H9 (cell line): ENCODE results near the gene HBZ. TPM values are rescaled to one million over a fixed set of nuclear protein-coding genes. Genes with fewer than 3 reads are reported as not detected.

Experiments used
- DNase-seq: peaks from one replicate; pipeline ENCODE4 v3.0.0-alpha.2; 2017
- H2AFZ ChIP-seq: one replicate; pipeline ENCODE4 v1.6.1; 2013; ENCODE audit warnings: mild to moderate bottlenecking, low read length, control low read depth, moderate library complexity
- H2AK5ac ChIP-seq: 2 replicates; pipeline ENCODE4 v1.6.1; 2013; ENCODE audit warnings: low read length, control low read depth, mixed read lengths; ENCODE audit not compliant: insufficient read length
- H2BK120ac ChIP-seq: one replicate; pipeline ENCODE4 v1.6.1; 2013; ENCODE audit warnings: low read depth, mild to moderate bottlenecking, low read length, control low read depth, inconsistent platforms; ENCODE audit not compliant: poor library complexity, severe bottlenecking
- H2BK12ac ChIP-seq: 2 replicates; pipeline ENCODE4 v1.6.1; 2013; ENCODE audit warnings: low read length, control low read depth, mixed read lengths, low read depth; ENCODE audit not compliant: insufficient read length
- H2BK15ac ChIP-seq: 2 replicates; pipeline ENCODE4 v1.6.1; 2013; ENCODE audit warnings: low read depth, low read length, control low read depth
- H2BK20ac ChIP-seq: one replicate; pipeline ENCODE4 v1.6.1; 2013; ENCODE audit warnings: low read depth, mild to moderate bottlenecking, low read length, control low read depth, inconsistent platforms; ENCODE audit not compliant: poor library complexity, severe bottlenecking
- H2BK5ac ChIP-seq: 2 replicates; pipeline ENCODE4 v1.6.1; 2013; ENCODE audit warnings: low read length, control low read depth, mixed read lengths; ENCODE audit not compliant: insufficient read length
- H3K14ac ChIP-seq: 2 replicates; pipeline ENCODE4 v1.6.1; 2013; ENCODE audit warnings: low read length, control low read depth; ENCODE audit not compliant: insufficient read depth
- H3K18ac ChIP-seq: 2 replicates; pipeline ENCODE4 v1.6.1; 2013; ENCODE audit warnings: low read depth, mild to moderate bottlenecking, mixed read lengths, low read length, control low read depth; ENCODE audit not compliant: insufficient read length
- H3K23ac ChIP-seq: 2 replicates; pipeline ENCODE4 v1.6.1; 2013; ENCODE audit warnings: low read length, control low read depth, mixed read lengths, low read depth; ENCODE audit not compliant: insufficient read length
- H3K23me2 ChIP-seq: 2 replicates; pipeline ENCODE4 v1.6.1; 2013; ENCODE audit warnings: low read depth, mild to moderate bottlenecking, mixed read lengths, low read length, control low read depth; ENCODE audit not compliant: insufficient read length, poor library complexity, severe bottlenecking
- H3K27ac ChIP-seq: 2 replicates; pipeline ENCODE4 v1.5.1; 2013; ENCODE audit warnings: low read length, control low read depth, mixed read lengths, low read depth; ENCODE audit not compliant: insufficient read length
- H3K27me3 ChIP-seq: 2 replicates; pipeline ENCODE4 v1.6.1; 2013; ENCODE audit warnings: low read length, control low read depth, inconsistent platforms; ENCODE audit not compliant: insufficient read depth
- H3K4ac ChIP-seq: 2 replicates; pipeline ENCODE4 v1.6.1; 2013; ENCODE audit warnings: low read depth, mild to moderate bottlenecking, control low read depth, inconsistent platforms, low read length, moderate library complexity
- H3K4me1 ChIP-seq: 2 replicates; pipeline ENCODE4 v1.6.1; 2013; ENCODE audit warnings: low read length, control low read depth, inconsistent platforms; ENCODE audit not compliant: insufficient read depth
- H3K4me2 ChIP-seq: 2 replicates; pipeline ENCODE4 v1.6.1; 2013; ENCODE audit warnings: low read length, control low read depth, mixed read lengths; ENCODE audit not compliant: insufficient read length, insufficient read depth
- H3K56ac ChIP-seq: 2 replicates; pipeline ENCODE4 v1.6.1; 2013; ENCODE audit warnings: low read depth, mild to moderate bottlenecking, mixed read lengths, low read length, control low read depth; ENCODE audit not compliant: insufficient read length
- H3K79me1 ChIP-seq: 2 replicates; pipeline ENCODE4 v1.6.1; 2013; ENCODE audit warnings: low read depth, mild to moderate bottlenecking, moderate library complexity, low read length, control low read depth, inconsistent platforms; ENCODE audit not compliant: insufficient read depth, poor library complexity, severe bottlenecking
- H3K79me2 ChIP-seq: 2 replicates; pipeline ENCODE4 v1.6.1; 2013; ENCODE audit warnings: low read length, control low read depth, inconsistent platforms; ENCODE audit not compliant: insufficient read depth
- H3K9ac ChIP-seq: 2 replicates; pipeline ENCODE4 v1.6.1; 2013; ENCODE audit warnings: low read length, control low read depth, mixed read lengths; ENCODE audit not compliant: insufficient read length; ENCODE audit errors: extremely low read depth
- H3K9me3 ChIP-seq: one replicate; pipeline ENCODE4 v1.6.1; 2013; ENCODE audit warnings: low read depth, low read length, inconsistent platforms; ENCODE audit not compliant: control insufficient read depth
- H3T11ph ChIP-seq: one replicate; pipeline ENCODE4 v1.6.1; 2013; ENCODE audit warnings: mild to moderate bottlenecking, low read length, control low read depth, inconsistent platforms
- H4K20me1 ChIP-seq: one replicate; pipeline ENCODE4 v1.6.1; 2013; ENCODE audit not compliant: control insufficient read depth, insufficient read length, insufficient read depth
- H4K5ac ChIP-seq: 2 replicates; pipeline ENCODE4 v1.6.1; 2013; ENCODE audit warnings: low read depth, mild to moderate bottlenecking, mixed read lengths, low read length, control low read depth; ENCODE audit not compliant: insufficient read length
- H4K8ac ChIP-seq: replicated peaks from 2 replicates; pipeline ENCODE4 v1.6.1; 2013; ENCODE audit warnings: low read length, control low read depth, mixed read lengths, low read depth; ENCODE audit not compliant: insufficient read length
- H4K91ac ChIP-seq: 2 replicates; pipeline ENCODE4 v1.6.1; 2013; ENCODE audit warnings: low read depth, mild to moderate bottlenecking, moderate library complexity, mixed read lengths, low read length, control low read depth; ENCODE audit not compliant: insufficient read length
- H3K27ac Mint-ChIP-seq, 3 experiments: 2 replicates in 2 of 3; 3 replicates in 1 of 3; pipeline ENCODE4 v1.8.0; 2020 to 2021; ENCODE audit warnings: mixed read lengths in 3 of 3, mild to moderate bottlenecking in 1 of 3, moderate library complexity in 1 of 3
- H3K27me3 Mint-ChIP-seq: 2 replicates; pipeline ENCODE4 v1.8.0; 2021; ENCODE audit warnings: low read depth, mild to moderate bottlenecking, moderate library complexity, mixed read lengths
- H3K36me3 Mint-ChIP-seq, 3 experiments: 2 replicates in 2 of 3; 3 replicates in 1 of 3; pipeline ENCODE4 v1.8.0; 2020 to 2021; ENCODE audit warnings: low read depth in 3 of 3, mixed read lengths in 3 of 3; ENCODE audit not compliant: insufficient read depth in 1 of 3
- H3K4me1 Mint-ChIP-seq, 2 experiments: 2 replicates each; pipeline ENCODE4 v1.8.0; 2020; ENCODE audit warnings: mixed read lengths in 2 of 2
- H3K4me3 Mint-ChIP-seq, 2 experiments: 2 replicates in 1 of 2; 3 replicates in 1 of 2; pipeline ENCODE4 v1.8.0; 2020 to 2021; ENCODE audit warnings: mild to moderate bottlenecking in 2 of 2, mixed read lengths in 2 of 2, moderate library complexity in 1 of 2
- H3K9me3 Mint-ChIP-seq, 2 experiments: 2 replicates in 1 of 2; 3 replicates in 1 of 2; pipeline ENCODE4 v1.8.0; 2020; ENCODE audit warnings: mild to moderate bottlenecking in 2 of 2, mixed read lengths in 2 of 2, moderate library complexity in 1 of 2
- WGBS: extraction: QIAGEN DNeasy Blood & Tissue Kit; methylation state at CpG from one replicate; pipeline ENCODE4 v1.1.7; 2013; ENCODE audit warnings: missing lambda C conversion rate, low lambda C conversion rate, mixed read lengths; ENCODE audit not compliant: insufficient read length; ENCODE audit errors: extremely low coverage; 5-methylcytosine and 5-hydroxymethylcytosine counted together
- total RNA-seq: library from RNA; stranded (reverse); gene quantifications from 2 replicates; pipeline ENCODE4 v1.2.1, GENCODE V29; 2021
- TF ChIP-seq, protein P1 (sequence below): fragments of 200-600 bp; sonication (generic); conservative IDR thresholded peaks from 3 replicates; pipeline ENCODE4 v1.8.0; 2021; ENCODE audit warnings: antibody characterized with exemption, mild to moderate bottlenecking

Gene HBZ
- total RNA-seq, 1 experiment from 2014 or later, result not detected

- no peak overlapping the region for H3K4ac ChIP-seq
- DNase-seq, result no peak
- Mint-ChIP-seq H3K4me3 (no peak overlapping the region), H3K27ac (no peak overlapping the region), H3K27me3 (no peaks in the 10 kb centered on the region), H3K4me1 (peaks cover 6 to 10% of the 10 kb centered on the region in 2 experiments), H3K9me3 (no peaks in the 10 kb centered on the region), H3K36me3 (peaks cover 3 to 43% (median 25%) of the 10 kb centered on the region in 3 experiments; a peak in 6 of 7 replicates)
- H3K79me1 ChIP-seq, result no peaks in the 10 kb centered on the region
- H3T11ph ChIP-seq, result no peak overlapping the region
- H2BK120ac ChIP-seq, result no peak overlapping the region
- H2BK5ac ChIP-seq, result no peak overlapping the region
- peaks cover 2% of the 10 kb centered on the region; the same call in 1 of the 2 replicates for H3K4me1 ChIP-seq
- no peak overlapping the region for H2AK5ac ChIP-seq
- no peaks in the 10 kb centered on the region for H3K79me2 ChIP-seq
- no peak overlapping the region for H3K56ac ChIP-seq
- H2BK12ac ChIP-seq, result no peak overlapping the region
- no peaks in the 10 kb centered on the region for H3K27me3 ChIP-seq
- H3K23me2 ChIP-seq, result no peaks in the 10 kb centered on the region
- H3K23ac ChIP-seq, result no peak overlapping the region
- H4K8ac ChIP-seq, result no peak overlapping the region
- no CpG with 5 or more reads among the region's 7 CpGs for whole genome bisulfite sequencing
- no peak overlapping the region for H2AFZ ChIP-seq
- TF ChIP-seq, protein P1, sequence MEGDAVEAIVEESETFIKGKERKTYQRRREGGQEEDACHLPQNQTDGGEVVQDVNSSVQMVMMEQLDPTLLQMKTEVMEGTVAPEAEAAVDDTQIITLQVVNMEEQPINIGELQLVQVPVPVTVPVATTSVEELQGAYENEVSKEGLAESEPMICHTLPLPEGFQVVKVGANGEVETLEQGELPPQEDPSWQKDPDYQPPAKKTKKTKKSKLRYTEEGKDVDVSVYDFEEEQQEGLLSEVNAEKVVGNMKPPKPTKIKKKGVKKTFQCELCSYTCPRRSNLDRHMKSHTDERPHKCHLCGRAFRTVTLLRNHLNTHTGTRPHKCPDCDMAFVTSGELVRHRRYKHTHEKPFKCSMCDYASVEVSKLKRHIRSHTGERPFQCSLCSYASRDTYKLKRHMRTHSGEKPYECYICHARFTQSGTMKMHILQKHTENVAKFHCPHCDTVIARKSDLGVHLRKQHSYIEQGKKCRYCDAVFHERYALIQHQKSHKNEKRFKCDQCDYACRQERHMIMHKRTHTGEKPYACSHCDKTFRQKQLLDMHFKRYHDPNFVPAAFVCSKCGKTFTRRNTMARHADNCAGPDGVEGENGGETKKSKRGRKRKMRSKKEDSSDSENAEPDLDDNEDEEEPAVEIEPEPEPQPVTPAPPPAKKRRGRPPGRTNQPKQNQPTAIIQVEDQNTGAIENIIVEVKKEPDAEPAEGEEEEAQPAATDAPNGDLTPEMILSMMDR, result no peak
- H3K14ac ChIP-seq, result no peak overlapping the region
- H2BK15ac ChIP-seq, result no peak overlapping the region
- no peaks in the 10 kb centered on the region for H3K9me3 ChIP-seq
- no peaks in the 10 kb centered on the region for H4K20me1 ChIP-seq
- H3K27ac ChIP-seq, result no peak overlapping the region
- H3K4me2 ChIP-seq, result no peak overlapping the region
- no peak overlapping the region for H4K5ac ChIP-seq
- H3K18ac ChIP-seq, result no peak overlapping the region
- no peak overlapping the region for H4K91ac ChIP-seq
- no peak overlapping the region for H2BK20ac ChIP-seq
- no peak overlapping the region for H3K9ac ChIP-seq
These were observed 36.4 kb upstream of the HBZ start for GRCh38 chr16:116015-116414.
